ENCODE measurements around the gene ATP8B2.

Gene ATP8B2

GRCh38 chr1:154384650-154385489 lies 59.5 kb downstream of the ATP8B2 start:
- no peak overlapping the region for H3K4me3 ChIP-seq (replicated peaks in 1 of 2; ENCODE audit: low read depth in 2 of 2, low read length in 2 of 2)
- TF ChIP-seq CTCF (IDR thresholded peaks at IDR 0.05; ENCODE audit: low read depth, low read length): no peak
- DNase-seq (ENCODE audit: low read depth in 2 of 2): no peak

GRCh38 chr1:154386643-154387352 lies 61.5 kb downstream of the ATP8B2 start:
- no peak overlapping the region for H3K4me3 ChIP-seq (replicated peaks in 1 of 2; ENCODE audit: low read depth in 2 of 2, low read length in 2 of 2)
- DNase-seq (ENCODE audit: low read depth in 2 of 2): peak in 1 of 2 donors; percentile 22
- no peak for TF ChIP-seq CTCF (IDR thresholded peaks at IDR 0.05; ENCODE audit: low read depth, low read length)

- DNase-seq (ENCODE audit: low read depth in 2 of 2): no peak
- H3K4me3 ChIP-seq (replicated peaks in 1 of 2; ENCODE audit: low read depth in 2 of 2, low read length in 2 of 2): no peak overlapping the region
Measured at GRCh38 chr1:154391086-154391770, 65.9 kb downstream of the ATP8B2 start.

GRCh38 chr1:154398141-154398540 lies 72.8 kb downstream of the ATP8B2 start:
- no peak overlapping the region for H3K4me3 ChIP-seq (replicated peaks in 1 of 2; ENCODE audit: low read depth in 2 of 2, low read length in 2 of 2)
- TF ChIP-seq CTCF (IDR thresholded peaks at IDR 0.05; ENCODE audit: low read depth, low read length): no peak
- DNase-seq (ENCODE audit: low read depth in 2 of 2): no peak

More at GRCh38 chr1:154391086-154391770, 65.9 kb downstream of the ATP8B2 start:
- no peak for TF ChIP-seq CTCF (IDR thresholded peaks at IDR 0.05; ENCODE audit: low read depth, low read length)

GRCh38 chr1:154398678-154399077 lies 73.4 kb downstream of the ATP8B2 start:
- no peak for DNase-seq (ENCODE audit: low read depth in 2 of 2)
- no peak overlapping the region for H3K4me3 ChIP-seq (replicated peaks in 1 of 2; ENCODE audit: low read depth in 2 of 2, low read length in 2 of 2)
- TF ChIP-seq CTCF (IDR thresholded peaks at IDR 0.05; ENCODE audit: low read depth, low read length): no peak

GRCh38 chr1:154400381-154400801 lies 75.1 kb downstream of the ATP8B2 start:
- TF ChIP-seq CTCF (IDR thresholded peaks at IDR 0.05; ENCODE audit: low read depth, low read length): no peak
- DNase-seq (ENCODE audit: low read depth in 2 of 2): no peak
- H3K4me3 ChIP-seq (replicated peaks in 1 of 2; ENCODE audit: low read depth in 2 of 2, low read length in 2 of 2): no peak overlapping the region

Data from cardiac fibroblast (primary cell).